Measurements from ENCODE around the gene RCCD1. TPM values are rescaled to one million over a fixed set of nuclear protein-coding genes. Genes with fewer than 3 reads are reported as not detected.

RCCD1 gene
- total RNA-seq, 1 experiment from 2014 or later, result 26.1 TPM

- TF ChIP-seq AFF4 (CRISPR knock-in tag; IDR thresholded peaks at IDR 0.05; ENCODE audit: borderline replicate concordance) (no peak), CREM (CRISPR knock-in tag; IDR thresholded peaks at IDR 0.05) (no peak), MXD4 (CRISPR knock-in tag; IDR thresholded peaks at IDR 0.05; ENCODE audit: borderline replicate concordance) (no peak), GTF2I (CRISPR knock-in tag; conservative IDR thresholded peaks at IDR 0.05) (no peak), ESRRA (CRISPR knock-in tag; IDR thresholded peaks at IDR 0.05; ENCODE audit: borderline replicate concordance) (no peak), ZNF512 (CRISPR knock-in tag; IDR thresholded peaks at IDR 0.05; ENCODE audit: borderline replicate concordance) (no peak), FOXJ3 (CRISPR knock-in tag; IDR thresholded peaks at IDR 0.05; ENCODE audit: borderline replicate concordance) (no peak), IRF2 (CRISPR knock-in tag; IDR thresholded peaks at IDR 0.05; ENCODE audit: borderline replicate concordance, low read depth) (no peak), RORB (CRISPR knock-in tag; IDR thresholded peaks at IDR 0.05) (no peak), NFATC4 (CRISPR knock-in tag; IDR thresholded peaks at IDR 0.05) (no peak), USF1 (CRISPR knock-in tag; IDR thresholded peaks at IDR 0.05) (no peak)
- TF ChIP-seq, protein P1, sequence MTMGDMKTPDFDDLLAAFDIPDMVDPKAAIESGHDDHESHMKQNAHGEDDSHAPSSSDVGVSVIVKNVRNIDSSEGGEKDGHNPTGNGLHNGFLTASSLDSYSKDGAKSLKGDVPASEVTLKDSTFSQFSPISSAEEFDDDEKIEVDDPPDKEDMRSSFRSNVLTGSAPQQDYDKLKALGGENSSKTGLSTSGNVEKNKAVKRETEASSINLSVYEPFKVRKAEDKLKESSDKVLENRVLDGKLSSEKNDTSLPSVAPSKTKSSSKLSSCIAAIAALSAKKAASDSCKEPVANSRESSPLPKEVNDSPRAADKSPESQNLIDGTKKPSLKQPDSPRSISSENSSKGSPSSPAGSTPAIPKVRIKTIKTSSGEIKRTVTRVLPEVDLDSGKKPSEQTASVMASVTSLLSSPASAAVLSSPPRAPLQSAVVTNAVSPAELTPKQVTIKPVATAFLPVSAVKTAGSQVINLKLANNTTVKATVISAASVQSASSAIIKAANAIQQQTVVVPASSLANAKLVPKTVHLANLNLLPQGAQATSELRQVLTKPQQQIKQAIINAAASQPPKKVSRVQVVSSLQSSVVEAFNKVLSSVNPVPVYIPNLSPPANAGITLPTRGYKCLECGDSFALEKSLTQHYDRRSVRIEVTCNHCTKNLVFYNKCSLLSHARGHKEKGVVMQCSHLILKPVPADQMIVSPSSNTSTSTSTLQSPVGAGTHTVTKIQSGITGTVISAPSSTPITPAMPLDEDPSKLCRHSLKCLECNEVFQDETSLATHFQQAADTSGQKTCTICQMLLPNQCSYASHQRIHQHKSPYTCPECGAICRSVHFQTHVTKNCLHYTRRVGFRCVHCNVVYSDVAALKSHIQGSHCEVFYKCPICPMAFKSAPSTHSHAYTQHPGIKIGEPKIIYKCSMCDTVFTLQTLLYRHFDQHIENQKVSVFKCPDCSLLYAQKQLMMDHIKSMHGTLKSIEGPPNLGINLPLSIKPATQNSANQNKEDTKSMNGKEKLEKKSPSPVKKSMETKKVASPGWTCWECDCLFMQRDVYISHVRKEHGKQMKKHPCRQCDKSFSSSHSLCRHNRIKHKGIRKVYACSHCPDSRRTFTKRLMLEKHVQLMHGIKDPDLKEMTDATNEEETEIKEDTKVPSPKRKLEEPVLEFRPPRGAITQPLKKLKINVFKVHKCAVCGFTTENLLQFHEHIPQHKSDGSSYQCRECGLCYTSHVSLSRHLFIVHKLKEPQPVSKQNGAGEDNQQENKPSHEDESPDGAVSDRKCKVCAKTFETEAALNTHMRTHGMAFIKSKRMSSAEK (CRISPR knock-in tag; IDR thresholded peaks at IDR 0.05; ENCODE audit: borderline replicate concordance), result no peak
- TF ChIP-seq, protein P2, sequence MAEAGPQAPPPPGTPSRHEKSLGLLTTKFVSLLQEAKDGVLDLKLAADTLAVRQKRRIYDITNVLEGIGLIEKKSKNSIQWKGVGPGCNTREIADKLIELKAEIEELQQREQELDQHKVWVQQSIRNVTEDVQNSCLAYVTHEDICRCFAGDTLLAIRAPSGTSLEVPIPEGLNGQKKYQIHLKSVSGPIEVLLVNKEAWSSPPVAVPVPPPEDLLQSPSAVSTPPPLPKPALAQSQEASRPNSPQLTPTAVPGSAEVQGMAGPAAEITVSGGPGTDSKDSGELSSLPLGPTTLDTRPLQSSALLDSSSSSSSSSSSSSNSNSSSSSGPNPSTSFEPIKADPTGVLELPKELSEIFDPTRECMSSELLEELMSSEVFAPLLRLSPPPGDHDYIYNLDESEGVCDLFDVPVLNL (CRISPR knock-in tag; IDR thresholded peaks at IDR 0.05; ENCODE audit: borderline replicate concordance, low read depth), result no peak
- TF ChIP-seq, protein P3, sequence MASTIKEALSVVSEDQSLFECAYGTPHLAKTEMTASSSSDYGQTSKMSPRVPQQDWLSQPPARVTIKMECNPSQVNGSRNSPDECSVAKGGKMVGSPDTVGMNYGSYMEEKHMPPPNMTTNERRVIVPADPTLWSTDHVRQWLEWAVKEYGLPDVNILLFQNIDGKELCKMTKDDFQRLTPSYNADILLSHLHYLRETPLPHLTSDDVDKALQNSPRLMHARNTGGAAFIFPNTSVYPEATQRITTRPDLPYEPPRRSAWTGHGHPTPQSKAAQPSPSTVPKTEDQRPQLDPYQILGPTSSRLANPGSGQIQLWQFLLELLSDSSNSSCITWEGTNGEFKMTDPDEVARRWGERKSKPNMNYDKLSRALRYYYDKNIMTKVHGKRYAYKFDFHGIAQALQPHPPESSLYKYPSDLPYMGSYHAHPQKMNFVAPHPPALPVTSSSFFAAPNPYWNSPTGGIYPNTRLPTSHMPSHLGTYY (CRISPR knock-in tag; IDR thresholded peaks at IDR 0.05), result no peak
Measured at GRCh38 chr15:90911302-90911623, 43.4 kb upstream of the RCCD1 start (continued).

Measured in WTC11 (cell line).